Mucosa of gallbladder (tissue), 1 donor: Measurements from ENCODE around the gene CEP20. TPM values are rescaled to one million over a fixed set of nuclear protein-coding genes. Genes with fewer than 3 reads are reported as not detected.
A peak's percentile ranks its signal among the peaks of the same experiment; 100 is the strongest.

Experiments
- DNase-seq: peaks from one replicate; pipeline ENCODE4 v3.0.0-alpha.2; 2020; ENCODE audit warnings: low spot score
- total RNA-seq: library from RNA; stranded (reverse); gene quantifications from one replicate; pipeline ENCODE4 v1.2.1, GENCODE V29; 2021
- donor health status: DM: no; HTN: no; CAD: no.

CEP20 gene
- total RNA-seq, 1 donor from 2014 or later: 21.2 TPM

DNA sequence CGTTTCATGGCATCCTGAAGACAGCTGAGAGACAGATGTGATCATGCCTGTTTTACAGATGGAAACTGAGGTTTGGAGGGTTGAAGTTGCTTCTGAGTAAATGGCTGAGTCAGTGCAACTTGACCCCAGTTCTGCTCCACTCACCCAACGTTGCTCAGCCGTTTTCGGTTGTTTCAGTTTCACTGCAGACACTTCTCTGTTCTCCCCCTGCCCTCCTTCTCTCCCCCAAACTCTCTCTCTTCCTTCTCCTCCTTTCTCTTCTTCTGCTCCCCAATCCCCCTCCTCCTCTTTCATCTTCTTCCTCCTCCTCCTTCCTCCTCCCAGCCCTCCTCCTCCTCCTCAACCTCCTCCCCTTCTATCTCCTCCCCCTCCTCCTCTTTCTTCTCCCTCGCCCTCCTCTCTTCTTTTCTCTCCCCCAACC is 9.4 kb upstream of the CEP20 start:
- DNase-seq: no peak

DNA sequence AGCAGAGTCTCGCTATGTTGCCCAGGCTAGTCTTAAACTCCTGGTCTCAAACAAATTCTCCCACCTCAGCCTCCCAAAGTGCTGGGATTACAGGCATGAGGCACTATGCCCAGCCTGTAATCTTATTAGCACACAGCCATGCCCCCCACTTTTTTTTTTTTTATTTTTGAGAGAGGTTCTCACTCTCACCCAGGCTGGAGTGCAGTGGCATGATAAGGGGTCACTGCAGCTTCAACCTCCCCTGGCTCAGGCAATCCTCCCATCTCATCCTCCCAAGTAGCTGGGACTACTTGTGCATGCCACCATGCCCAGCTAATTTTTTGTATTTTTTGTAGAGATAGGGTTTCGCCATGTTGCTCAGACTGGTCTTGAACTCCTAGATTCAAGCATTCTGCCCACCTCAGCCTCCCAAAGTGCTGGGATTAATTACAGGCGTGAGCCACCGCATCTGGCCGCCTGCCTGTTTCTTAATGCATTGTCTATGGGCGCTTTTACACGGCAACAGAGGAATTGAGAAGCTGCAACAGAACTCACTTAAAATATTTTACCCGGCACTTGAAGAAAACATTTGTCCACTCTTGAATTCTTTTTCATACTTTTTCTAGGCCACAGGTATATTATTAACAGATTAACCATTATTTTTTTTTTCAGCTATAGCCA is 8.8 kb upstream of the CEP20 start:
- no peak for DNase-seq

DNA sequence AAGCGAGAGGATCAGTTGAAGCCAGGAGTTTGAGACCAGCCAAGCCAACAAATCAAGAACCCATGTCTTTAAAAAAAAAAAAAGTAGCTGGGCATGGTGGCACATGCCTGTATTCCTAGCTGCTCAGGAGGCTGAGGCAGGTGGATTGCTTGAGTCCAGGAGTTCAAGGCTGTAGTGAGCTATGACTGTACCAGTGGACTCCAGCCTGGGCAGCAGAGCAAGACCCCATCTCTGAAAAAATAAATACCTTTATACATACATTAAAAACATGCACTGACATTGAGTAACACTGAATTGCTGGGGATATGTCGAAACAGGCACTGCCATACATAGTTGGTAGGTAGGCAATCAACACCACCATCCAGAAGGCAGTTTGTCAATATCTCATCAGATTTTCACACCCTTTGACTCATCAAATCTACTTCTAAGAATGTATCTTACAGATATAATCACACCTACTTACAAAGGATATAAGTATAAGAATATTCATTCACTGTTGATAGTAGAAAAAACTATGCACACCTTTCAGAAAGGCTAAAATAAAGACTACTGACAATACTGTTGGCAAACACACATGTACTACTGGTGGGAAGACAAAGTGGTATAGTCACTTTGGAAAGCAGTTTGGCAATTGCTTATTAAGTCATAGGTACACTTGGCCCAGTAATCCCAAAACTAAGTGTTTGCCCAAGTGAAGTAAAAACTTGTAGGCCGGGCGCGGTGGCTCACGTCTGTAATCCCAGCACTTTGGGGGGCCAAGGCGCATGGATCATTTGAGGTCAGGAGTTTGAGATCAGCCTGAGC is 6.4 kb upstream of the CEP20 start:
- no peak for DNase-seq

DNA sequence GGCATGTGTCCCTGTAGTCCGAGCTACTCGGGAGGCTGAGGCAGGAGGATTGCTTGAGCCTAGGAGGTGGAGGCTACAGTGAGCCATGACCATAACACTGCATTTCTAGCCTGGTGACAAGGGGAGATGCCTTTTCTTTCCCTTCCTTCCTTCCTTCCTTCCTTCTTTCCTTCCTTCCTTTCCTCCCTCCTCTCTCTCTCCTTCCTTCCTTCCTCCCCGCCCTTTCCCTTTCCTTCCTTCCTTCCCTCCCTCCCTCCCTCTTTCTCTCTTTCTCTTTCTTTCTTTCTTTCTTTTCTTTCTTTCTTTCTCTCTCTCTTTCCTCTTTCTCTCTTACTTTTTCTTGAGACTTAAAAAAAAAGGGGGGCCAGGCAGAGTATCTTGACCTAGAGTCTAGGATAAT is 3.1 kb upstream of the CEP20 start:
- no peak for DNase-seq

DNA sequence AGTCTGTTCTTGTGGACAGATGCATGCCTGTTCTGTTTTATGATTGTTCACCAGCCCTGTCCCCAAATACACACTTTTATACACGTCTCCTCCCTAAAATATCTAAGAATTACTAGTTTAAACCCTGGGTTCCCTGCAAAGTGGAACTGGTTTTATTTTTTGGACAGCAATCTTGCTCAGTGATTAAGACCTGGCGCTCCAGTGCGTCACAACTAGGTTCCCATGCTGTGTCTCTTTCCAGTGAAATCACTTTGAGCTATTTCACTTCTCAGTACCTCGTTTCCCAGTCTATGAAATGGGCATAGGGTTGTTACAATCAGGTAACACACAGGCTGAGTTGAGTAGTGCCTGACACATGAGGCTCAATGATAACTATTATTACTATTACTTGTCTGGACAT is 1.1 kb downstream of the CEP20 start:
- DNase-seq: no peak

DNA sequence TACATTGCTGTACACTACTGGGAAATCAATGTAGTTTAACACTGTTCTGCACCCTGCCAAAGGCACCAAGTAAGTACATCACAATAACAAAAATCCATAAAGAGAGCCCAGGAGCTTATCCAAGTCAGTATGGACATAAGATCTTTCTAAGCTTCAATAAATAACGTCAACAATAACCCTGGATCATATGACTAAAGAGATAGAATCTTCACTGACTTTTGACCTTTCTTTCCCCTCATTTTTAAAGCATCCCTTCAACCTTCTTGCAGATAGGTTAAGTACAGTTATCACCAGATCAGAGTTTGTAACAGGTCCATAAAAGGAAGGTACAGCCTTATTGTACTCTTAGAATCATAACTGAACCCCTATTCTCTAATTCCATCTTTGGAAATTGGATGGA is 2.3 kb downstream of the CEP20 start:
- DNase-seq: no peak

DNA sequence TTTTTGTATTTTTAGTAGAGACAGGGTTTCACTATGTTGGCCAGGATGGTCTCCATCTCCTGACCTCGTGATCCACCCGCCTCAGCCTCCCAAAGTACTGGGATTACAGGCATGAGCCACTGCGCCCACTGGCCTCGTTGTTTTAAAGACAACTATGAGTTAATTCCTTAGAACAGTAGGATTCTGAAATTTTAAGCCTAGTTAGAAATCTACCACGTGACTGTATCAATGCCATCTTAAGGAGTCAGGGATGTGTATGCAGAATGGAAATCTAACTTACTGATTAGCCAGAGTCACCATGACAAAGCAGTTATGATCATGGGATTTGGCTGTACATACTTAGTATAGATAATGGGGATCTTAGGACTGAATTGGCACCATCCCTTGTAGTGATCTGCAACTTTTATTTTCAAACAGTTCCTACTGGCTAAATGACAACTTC is 2.8 kb downstream of the CEP20 start:
- DNase-seq: no peak

DNA sequence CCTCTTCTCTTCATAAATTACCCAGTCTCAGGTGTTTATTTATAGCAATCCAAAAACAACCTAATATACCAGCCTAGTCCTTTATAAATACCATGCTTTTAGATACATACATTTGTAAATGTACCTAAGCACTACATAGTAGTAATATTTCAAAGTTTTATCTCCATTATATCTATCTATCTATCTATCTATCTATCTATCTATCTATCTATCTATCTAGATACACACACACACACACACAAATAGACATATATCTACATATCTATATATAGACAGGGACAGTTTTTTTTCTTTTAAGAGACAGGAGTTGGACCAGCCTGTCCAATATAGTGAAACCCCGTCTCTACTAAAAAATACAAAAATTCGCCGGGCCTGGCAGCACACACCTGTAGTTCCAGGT is 5.8 kb downstream of the CEP20 start:
- DNase-seq: no peak

DNA sequence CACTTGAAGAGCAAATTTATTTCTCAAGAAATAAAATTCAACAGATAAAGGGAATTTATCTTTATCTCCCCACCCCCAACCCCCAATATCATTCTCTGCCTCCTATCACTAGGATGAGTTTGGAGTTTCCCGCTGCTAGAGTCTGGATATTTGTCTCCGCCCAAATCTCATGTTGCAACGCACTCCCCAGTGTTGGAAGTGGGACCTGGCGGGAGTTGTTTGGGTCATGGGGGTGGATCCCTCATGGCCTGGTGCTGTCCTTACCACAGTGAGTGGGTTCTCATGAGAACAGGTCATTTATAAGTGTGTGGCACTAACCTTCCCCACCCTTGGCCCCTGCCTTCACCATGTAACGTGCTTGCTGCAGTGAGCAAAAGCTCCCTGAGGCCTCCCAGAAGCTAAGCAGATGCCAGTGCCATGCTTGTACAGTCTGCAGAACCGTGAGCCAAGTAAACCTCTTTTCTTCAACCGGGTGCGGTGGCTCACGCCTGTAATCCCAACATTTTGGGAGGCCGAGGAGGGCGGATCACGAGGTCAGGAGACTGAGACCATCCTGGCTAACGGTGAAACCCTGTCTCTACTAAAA is 6.5 kb downstream of the CEP20 start:
- DNase-seq: no peak

DNA sequence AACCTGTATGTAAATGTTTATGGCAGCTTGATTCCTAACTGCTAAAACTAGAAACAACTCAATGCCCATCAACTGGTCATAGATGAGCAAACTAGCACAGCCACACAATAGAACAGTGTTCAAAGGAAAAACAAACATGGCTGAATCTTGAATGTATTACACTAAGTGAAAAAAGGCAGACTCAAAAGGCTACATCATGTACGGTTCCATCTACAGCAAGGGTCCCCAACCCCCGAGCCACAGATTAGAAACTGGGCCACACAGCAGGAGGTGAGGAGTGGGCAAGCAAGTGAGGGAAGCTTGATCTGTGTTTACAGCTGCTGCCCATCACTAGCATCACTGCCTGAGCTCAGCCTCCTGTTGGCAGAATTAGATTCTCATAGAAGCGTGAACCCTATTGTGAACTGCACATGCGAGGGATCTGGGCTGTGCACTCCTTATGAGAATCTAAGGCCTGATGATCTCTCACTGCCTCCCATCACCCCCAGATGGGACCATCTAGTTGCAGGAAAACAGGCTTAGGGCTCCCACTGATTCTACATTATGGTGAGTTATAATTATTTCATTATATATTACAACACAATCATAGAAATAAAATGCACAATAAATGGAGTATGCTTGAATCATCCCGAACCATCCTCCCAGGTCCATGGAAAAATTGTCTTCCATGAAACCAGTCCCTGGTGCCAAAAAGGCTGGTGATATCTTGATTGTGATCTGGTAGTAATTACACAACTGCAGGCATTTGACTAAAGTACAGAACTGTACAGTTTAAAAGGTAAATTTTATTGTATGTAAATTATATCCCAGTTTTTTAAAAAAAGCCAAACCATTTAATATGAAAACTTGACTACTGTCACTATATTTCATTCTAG is 7.7 kb downstream of the CEP20 start:
- DNase-seq: no peak

DNA sequence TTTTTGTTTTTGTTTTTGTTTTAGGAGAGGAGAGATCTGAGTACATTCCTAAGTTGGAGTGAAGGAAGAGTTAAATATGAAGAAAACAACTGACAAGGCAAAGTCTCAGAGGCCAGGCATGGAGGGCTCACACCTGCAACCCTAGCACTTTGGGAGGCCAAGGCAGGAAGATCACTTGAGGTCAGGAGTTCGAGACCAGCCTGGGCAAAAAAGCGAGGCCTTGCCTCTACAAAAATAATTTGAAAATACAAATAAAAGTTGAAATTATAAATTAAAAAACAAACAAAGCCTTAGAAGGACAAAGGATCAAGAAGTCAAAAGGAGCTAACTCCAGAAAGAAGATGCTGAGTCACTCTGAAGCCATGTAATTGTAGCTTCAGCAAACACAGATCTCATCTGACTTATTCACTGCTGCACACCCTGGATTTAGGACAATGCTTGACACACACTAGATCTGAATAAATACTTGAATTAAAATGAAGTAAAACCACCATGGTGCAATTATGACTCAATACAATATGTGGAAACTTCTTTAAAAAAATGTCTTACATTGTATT is 9.1 kb downstream of the CEP20 start:
- DNase-seq: no peak

DNA sequence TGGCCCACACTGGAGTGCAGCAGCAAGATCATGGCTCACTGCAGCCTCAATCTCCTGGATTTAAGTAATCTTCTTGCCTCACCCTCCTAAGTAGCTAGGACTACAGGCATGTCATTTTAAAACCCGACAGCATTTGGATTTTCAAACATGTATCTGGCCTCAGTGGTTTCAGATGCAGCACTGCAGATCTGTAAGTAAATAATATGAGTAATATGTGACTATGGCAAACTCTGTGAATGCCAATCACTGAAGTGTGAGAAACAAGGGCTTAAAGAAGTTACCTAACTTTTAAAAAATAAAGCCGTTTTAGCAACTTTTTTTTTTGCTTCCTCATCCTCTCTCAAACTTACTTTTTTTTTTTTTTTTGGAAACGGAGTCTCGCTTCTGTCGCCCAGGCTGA is 11.9 kb downstream of the CEP20 start:
- DNase-seq: no peak

DNA sequence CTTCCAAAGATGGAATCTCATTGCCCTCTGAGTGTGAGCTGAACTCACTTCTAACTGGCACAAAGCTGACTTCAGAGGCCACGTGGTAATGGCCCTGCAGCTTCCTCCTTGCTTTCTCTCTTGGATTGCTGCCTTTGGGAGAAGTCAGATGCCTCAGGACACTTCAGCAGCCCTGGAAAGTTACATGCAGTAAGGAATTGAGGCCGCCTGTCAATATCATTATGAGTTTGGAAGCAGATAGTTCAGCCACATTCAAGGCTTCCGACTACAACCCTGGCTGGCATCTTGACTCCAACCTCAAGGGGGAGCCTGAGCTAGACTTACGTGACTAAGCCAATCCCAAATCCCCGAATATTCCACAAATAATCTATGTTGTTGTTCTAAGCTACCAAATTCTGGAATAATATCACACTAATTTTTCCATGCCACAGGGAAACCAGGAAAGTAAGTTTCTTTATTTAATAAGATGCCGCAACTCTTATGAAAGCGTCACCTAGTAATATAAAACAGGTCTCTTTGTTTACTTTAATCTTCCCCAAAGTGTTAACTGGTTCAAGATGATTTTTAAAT is 13.6 kb downstream of the CEP20 start:
- peak; percentile 28 for DNase-seq

DNA sequence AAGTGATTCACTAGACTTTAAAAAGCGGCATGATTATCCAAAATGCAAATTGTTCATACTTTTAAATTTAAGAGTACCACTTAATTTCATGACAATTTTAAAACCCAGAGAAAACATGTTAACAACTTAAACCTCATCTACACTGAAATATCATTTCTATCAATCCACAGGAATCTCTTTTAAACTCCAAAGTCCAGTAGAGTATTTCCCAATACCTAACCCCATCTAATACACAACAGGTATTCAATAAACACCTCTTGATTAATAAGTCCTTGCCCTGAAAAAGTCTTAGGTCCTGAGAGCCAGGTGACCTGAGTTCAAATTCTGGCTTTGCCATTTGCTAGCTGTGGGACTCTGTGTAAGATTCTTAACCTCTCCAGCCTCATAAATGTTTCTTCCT is 14.7 kb downstream of the CEP20 start:
- DNase-seq: no peak

DNA sequence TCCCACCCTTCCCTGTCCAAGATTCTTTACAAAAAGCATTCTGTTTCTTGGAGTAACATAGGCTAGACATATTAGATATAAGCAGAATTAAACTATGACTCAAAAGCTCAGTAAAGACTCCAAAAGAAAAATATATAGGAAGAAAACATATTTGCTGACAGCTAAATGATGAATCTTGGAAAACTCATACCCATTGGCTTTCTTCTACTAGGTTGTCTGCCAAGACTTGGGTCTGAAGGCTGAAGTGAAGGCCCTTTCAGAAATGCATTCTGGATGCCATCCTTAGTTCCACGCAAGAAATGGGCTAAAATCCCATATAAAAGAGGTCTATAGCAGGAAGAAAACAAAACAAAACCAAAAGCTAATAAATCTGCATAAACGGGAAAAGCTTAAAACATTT is 15.1 kb downstream of the CEP20 start:
- DNase-seq: no peak

DNA sequence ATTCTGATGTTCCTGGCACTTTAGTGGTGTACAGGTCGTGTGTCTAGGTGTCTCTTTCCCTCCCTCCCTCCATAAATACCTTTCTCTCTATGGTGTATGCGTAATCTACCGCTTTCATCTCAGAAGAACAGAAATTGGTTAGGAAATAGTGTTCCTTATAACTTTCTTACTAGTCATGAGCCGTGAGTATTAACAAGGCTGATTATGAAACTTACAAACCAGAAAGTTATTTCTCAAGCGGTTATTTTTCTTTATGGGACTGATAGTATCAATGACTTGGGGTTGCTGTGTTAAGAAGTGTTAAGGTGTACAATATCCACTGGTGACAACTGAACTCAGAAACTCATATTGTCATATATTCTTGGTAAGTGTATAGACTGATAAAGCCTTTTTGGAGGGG is 18.4 kb downstream of the CEP20 start:
- DNase-seq: no peak

DNA sequence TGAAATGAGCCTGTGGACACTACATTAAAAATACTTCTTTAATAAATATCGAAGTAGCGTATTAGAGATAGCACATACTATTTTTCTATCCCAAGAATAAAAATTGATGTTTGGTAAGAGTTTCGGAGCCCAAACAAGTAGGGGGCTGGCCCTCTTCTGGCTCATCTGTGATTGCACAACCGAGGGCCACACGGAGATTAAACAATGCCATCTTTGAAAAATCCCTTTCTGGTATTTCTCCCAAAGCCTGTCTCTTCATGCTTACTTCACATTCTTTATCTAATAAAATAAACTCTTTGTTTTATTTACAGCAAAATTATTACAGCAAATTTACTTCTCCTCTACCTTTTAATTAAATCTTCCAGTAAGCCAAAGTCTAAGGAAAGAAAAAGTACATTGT is 22.0 kb downstream of the CEP20 start:
- no peak for DNase-seq

DNA sequence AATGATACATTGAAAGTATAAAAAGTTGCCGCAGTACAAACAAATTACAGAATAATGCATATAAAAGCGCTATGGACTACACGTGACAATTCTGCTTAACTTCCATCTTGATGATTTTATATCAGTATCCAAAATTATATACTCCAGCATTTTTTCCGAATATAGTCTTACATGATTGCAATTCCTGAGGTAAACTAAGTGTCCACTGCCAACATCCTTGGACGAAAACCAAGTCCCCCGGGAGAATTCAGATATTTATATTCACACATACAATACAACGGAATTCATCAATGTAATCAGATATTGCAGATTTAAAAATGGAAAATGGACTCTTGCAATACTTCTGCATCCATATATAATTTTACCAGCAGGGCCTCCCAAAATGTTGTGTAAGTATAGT is 22.7 kb downstream of the CEP20 start:
- DNase-seq: no peak

DNA sequence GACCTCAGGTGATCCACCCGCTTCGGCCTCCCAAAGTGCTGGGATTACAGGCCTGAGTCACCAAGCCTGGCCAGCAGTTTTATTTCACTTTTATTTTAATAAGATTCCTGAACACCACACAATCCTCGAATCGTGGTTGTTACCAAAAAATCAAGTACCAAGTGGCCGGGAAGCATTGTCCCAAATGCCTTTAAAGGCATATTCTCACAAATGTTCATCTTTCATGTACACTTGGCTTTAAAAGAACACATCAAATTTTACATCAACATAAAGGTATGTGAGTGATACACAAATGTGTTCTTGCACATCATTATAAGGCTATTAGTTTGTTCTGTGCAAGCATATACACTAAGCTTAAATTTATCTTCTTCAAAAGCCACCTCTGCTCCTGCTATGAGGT is 23.5 kb downstream of the CEP20 start:
- no peak for DNase-seq

DNA sequence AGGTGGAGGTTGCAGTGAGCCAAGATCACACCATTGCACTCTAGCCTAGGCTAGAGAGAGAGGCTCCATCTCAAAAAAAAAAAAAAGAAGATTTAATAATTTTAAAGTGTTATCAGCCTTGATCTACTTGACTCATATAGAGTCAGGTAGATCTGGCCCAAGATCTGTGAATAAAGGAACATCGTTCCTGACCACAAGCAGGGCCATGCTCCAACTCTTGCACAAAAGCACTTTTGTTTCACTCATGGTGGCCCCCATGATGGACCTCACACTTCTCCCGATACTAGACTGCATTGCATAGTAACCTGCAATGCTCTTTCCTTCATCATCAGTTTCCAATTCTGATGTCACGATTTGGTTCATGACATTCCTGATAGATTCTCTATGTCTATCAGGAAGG is 26.4 kb downstream of the CEP20 start:
- DNase-seq: no peak

DNA sequence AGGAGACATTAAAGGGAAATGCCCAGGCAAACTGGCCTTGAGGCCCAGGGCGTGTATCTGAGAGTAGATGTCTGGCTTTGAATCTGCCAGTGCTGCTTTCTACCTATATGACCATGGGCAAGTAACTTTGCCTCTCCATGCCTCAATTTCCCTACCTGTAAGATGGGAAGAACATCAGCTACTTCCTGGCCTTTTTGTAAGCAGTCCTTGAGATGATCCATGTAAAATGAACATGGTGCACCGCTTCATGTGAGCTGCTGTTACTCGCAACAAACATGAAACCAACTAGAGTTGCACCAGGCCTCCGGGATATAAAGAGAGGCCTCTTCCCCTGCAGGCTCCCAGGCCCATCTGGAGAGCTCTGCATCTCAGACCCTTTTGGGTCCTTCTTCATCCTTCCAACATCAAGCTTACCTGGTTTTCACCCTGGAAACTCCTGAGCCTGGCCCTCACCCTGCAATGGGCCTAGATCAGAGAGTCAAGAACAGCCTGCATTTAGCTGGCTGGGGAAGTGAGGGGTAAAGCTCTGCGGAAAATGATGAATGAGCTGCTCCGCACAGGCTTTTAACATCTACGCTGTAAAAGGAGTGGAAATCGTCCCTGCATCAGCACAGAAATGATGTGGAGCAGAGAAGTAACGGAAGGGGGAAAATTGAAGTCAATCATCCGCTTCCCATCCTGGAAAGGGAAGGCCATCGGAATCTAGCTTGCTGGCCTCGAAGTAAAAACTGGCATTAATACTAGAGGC is 29.3 kb downstream of the CEP20 start:
- no peak for DNase-seq
